ENCODE data around the gene SIN3A.
A peak's percentile ranks its signal among the peaks of the same experiment; 100 is the strongest.

Gene SIN3A

GRCh38 chr15:75455982-75456531 is 4.6 kb upstream of the SIN3A start:
- H3K9me3 ChIP-seq (ENCODE audit: control insufficient read depth, low read length) = no peaks in the 10 kb centered on the region
- H2AFZ ChIP-seq (ENCODE audit: low read depth, low read length) = peak overlapping the region; percentile 72
- no peak overlapping the region for H2BK120ac ChIP-seq (ENCODE audit: low read depth, low read length)
- H3K23ac ChIP-seq (ENCODE audit: low read length in 2 of 2) = peak overlapping the region in 1 of 2 experiments; percentile 76
- peak overlapping the region in 1 of 2 experiments; percentile 81 for H2BK12ac ChIP-seq (ENCODE audit: low read length in 2 of 2)
- H3K18ac ChIP-seq (ENCODE audit: low read depth in 1 of 2, low read length in 2 of 2) = peak overlapping the region; percentile 80 to 94
- H4K91ac ChIP-seq (ENCODE audit: low read length) = peak overlapping the region; percentile 31
- H3K4me3 ChIP-seq (ENCODE audit: insufficient read depth in 1 of 2, low read depth in 1 of 2, low read length in 2 of 2) = peak overlapping the region; percentile 79 to 89
- H3K9ac ChIP-seq (ENCODE audit: low read length) = peak overlapping the region; percentile 97
- peak overlapping the region; percentile 96 for H3K27ac ChIP-seq (ENCODE audit: low read length, poor library complexity, severe bottlenecking)
- no peak overlapping the region for H2AK5ac ChIP-seq (ENCODE audit: low read length, severe bottlenecking)
- H3K4ac ChIP-seq (ENCODE audit: low read depth in 1 of 2, low read length in 2 of 2) = peak overlapping the region; percentile 71 to 83
- peaks cover 6% of the 10 kb centered on the region for H3K4me1 ChIP-seq (ENCODE audit: control insufficient read depth, insufficient read depth, low read depth, low read length)
- H4K8ac ChIP-seq (ENCODE audit: low read length) = peak overlapping the region; percentile 79
- peaks cover 0 to 4% of the 10 kb centered on the region in 2 experiments for H3K36me3 ChIP-seq (ENCODE audit: control insufficient read depth in 1 of 2, insufficient read depth in 2 of 2, low read depth in 1 of 2, low read length in 2 of 2)
- H3K79me1 ChIP-seq (replicated peaks; ENCODE audit: low read length, poor library complexity, severe bottlenecking) = peaks cover 4% of the 10 kb centered on the region
- peak overlapping the region; percentile 83 for H3K4me2 ChIP-seq (ENCODE audit: low read length, poor library complexity, severe bottlenecking)
- peak overlapping the region; percentile 77 for H2BK5ac ChIP-seq (ENCODE audit: low read depth, low read length, poor library complexity, severe bottlenecking)
- H3K27me3 ChIP-seq (ENCODE audit: control insufficient read depth in 1 of 2, insufficient read depth in 1 of 2, low read length in 2 of 2) = no peaks in the 10 kb centered on the region
- no peak overlapping the region for H2BK15ac ChIP-seq (ENCODE audit: low read depth, poor library complexity, severe bottlenecking)
- WGBS = 5% methylated on average over 17 of the region's 24 CpGs
- H3K14ac ChIP-seq (ENCODE audit: low read length in 2 of 2) = peak overlapping the region in 1 of 2 experiments; percentile 94
- peak; percentile 65 for DNase-seq

DNA sequence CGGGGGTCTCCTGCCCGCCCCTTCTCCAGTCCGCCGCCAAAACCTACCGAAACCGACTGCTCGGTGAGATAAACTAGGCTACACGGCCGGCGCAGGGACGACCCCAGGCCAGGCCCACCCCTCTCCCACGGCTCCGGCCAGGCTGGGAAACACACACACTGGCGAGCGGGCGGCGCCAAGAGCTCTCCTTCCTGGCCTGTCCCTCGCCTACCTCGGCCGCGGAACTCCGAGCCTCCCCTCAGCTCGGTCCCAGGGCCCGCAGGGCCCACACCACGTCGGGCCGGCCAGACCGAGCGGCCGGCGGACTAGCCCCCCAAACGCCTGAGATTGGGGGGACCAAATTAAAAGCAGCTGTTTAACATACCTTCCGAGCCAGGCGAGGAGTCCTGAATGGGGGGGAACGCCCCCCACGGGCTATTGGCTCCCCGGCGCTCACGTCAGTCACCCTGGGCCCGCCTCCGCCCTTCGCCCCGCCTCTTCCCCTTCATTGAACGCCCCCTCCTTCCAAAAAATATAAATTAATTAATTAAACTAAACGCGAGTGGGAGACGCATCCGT is 4.0 kb upstream of the SIN3A start:
- H3K27ac ChIP-seq (ENCODE audit: low read length, poor library complexity, severe bottlenecking) = peak overlapping the region; percentile 96
- H3K4me3 ChIP-seq (ENCODE audit: insufficient read depth in 1 of 2, low read depth in 1 of 2, low read length in 2 of 2) = peak overlapping the region; percentile 89 to 91
- peak overlapping the region; percentile 80 to 94 for H3K18ac ChIP-seq (ENCODE audit: low read depth in 1 of 2, low read length in 2 of 2)
- H3K4me1 ChIP-seq (ENCODE audit: control insufficient read depth, insufficient read depth, low read depth, low read length) = peaks cover 6% of the 10 kb centered on the region
- peak overlapping the region; percentile 43 for H4K91ac ChIP-seq (ENCODE audit: low read length)
- H4K8ac ChIP-seq (ENCODE audit: low read length) = peak overlapping the region; percentile 79
- no peaks in the 10 kb centered on the region for H3K9me3 ChIP-seq (ENCODE audit: control insufficient read depth, low read length)
- H3K23ac ChIP-seq (ENCODE audit: low read length in 2 of 2) = peak overlapping the region; percentile 44 to 96
- no peaks in the 10 kb centered on the region for H3K27me3 ChIP-seq (ENCODE audit: control insufficient read depth in 1 of 2, insufficient read depth in 1 of 2, low read length in 2 of 2)
- peak overlapping the region; percentile 72 for H2AFZ ChIP-seq (ENCODE audit: low read depth, low read length)
- WGBS = under 1% methylated on average over 41 of the region's 48 CpGs
- peak overlapping the region in 1 of 2 experiments; percentile 64 for H3K14ac ChIP-seq (ENCODE audit: low read length in 2 of 2)
- peak overlapping the region; percentile 71 to 97 for H3K4ac ChIP-seq (ENCODE audit: low read depth in 1 of 2, low read length in 2 of 2)
- no peak overlapping the region for H2BK120ac ChIP-seq (ENCODE audit: low read depth, low read length)
- H2BK5ac ChIP-seq (ENCODE audit: low read depth, low read length, poor library complexity, severe bottlenecking) = peak overlapping the region; percentile 77
- peak overlapping the region; percentile 88 for H2BK15ac ChIP-seq (ENCODE audit: low read depth, poor library complexity, severe bottlenecking)
- DNase-seq = peak; percentile 90
- H3K79me1 ChIP-seq (replicated peaks; ENCODE audit: low read length, poor library complexity, severe bottlenecking) = peaks cover 4% of the 10 kb centered on the region
- H3K36me3 ChIP-seq (ENCODE audit: control insufficient read depth in 1 of 2, insufficient read depth in 2 of 2, low read depth in 1 of 2, low read length in 2 of 2) = peaks cover 0 to 4% of the 10 kb centered on the region in 2 experiments
- H3K4me2 ChIP-seq (ENCODE audit: low read length, poor library complexity, severe bottlenecking) = peak overlapping the region; percentile 96
- peak overlapping the region; percentile 97 for H3K9ac ChIP-seq (ENCODE audit: low read length)
- H2BK12ac ChIP-seq (ENCODE audit: low read length in 2 of 2) = peak overlapping the region in 1 of 2 experiments; percentile 21
- no peak overlapping the region for H2AK5ac ChIP-seq (ENCODE audit: low read length, severe bottlenecking)

DNA sequence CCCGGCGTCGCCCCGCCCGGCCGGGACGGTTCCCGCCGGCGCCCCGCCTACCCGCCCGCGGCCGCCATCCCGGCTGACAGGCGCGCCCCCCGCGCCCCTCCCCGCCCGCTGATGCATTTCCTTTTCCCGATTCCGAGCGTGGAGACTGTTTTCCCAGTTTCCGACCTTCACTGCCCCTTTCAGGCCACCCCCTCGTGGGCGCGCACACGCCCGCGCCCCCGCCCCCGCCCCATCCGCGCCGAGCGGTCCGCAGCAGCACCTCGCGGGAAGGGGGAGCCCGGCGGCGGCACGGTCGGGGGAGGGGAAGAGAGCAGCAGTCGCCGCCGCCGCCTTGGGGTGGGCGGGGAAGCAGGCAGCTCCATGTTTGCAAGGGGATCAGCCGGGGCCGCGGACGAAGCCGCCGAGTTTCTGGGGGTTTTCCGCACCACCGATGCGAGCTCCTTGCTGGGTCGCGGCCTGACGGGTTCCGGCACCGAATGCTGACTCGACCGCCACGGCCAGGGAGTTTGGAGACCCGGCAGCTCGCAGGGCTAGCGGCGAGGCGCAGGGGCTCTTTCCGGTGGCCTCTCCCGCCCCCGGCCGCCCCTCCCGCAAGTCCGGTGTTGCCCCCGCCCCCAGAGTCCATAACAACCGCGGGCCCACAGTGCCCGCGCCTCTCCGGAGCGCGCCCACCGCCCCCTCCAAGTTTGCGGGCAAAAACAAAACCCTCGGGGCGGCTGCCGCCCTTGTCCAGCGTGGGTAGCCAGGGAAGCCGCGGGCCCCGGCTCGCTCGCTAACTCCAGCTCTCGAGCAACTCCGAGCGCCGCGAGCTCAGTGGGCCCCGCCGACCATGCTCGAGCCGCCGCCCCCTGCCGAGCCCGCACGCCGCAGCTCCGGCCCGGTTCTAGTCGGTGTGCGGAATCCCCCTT is 3.2 kb upstream of the SIN3A start:
- DNase-seq = peak; percentile 81
- H3K14ac ChIP-seq (ENCODE audit: low read length in 2 of 2) = peak overlapping the region; percentile 64 to 74

More for the DNA sequence above, 3.2 kb upstream of the SIN3A start:
- Histone ChIP-seq H4K8ac (ENCODE audit: low read length) (peak overlapping the region; percentile 20), H3K4me1 (ENCODE audit: control insufficient read depth, insufficient read depth, low read depth, low read length) (peaks cover 7% of the 10 kb centered on the region), H3K79me1 (replicated peaks; ENCODE audit: low read length, poor library complexity, severe bottlenecking) (peaks cover 4% of the 10 kb centered on the region), H3K9ac (ENCODE audit: low read length) (peak overlapping the region; percentile 97), H3K4me3 (ENCODE audit: insufficient read depth in 1 of 2, low read depth in 1 of 2, low read length in 2 of 2) (peak overlapping the region; percentile 89 to 91), H4K91ac (ENCODE audit: low read length) (peak overlapping the region; percentile 54), H3K27me3 (ENCODE audit: control insufficient read depth in 1 of 2, insufficient read depth in 1 of 2, low read length in 2 of 2) (no peaks in the 10 kb centered on the region), H3K18ac (ENCODE audit: low read depth in 1 of 2, low read length in 2 of 2) (peak overlapping the region; percentile 64 to 93), H2AK5ac (ENCODE audit: low read length, severe bottlenecking) (no peak overlapping the region), H2BK15ac (ENCODE audit: low read depth, poor library complexity, severe bottlenecking) (peak overlapping the region; percentile 78), H3K9me3 (ENCODE audit: control insufficient read depth, low read length) (no peaks in the 10 kb centered on the region), H3K23ac (ENCODE audit: low read length in 2 of 2) (peak overlapping the region; percentile 44 to 61), H2BK120ac (ENCODE audit: low read depth, low read length) (peak overlapping the region; percentile 87), H2BK12ac (ENCODE audit: low read length in 2 of 2) (peak overlapping the region; percentile 10 to 45), H3K36me3 (ENCODE audit: control insufficient read depth in 1 of 2, insufficient read depth in 2 of 2, low read depth in 1 of 2, low read length in 2 of 2) (peaks cover 0 to under 1% of the 10 kb centered on the region in 2 experiments), H3K4ac (ENCODE audit: low read depth in 1 of 2, low read length in 2 of 2) (peak overlapping the region; percentile 58 to 96), H2AFZ (ENCODE audit: low read depth, low read length) (peak overlapping the region; percentile 10), H3K27ac (ENCODE audit: low read length, poor library complexity, severe bottlenecking) (peak overlapping the region; percentile 79), H3K4me2 (ENCODE audit: low read length, poor library complexity, severe bottlenecking) (peak overlapping the region; percentile 96), H2BK5ac (ENCODE audit: low read depth, low read length, poor library complexity, severe bottlenecking) (peak overlapping the region; percentile 77)
- WGBS = under 1% methylated on average over 101 of the region's 116 CpGs
